ENCODE results near the gene ST6GALNAC3.

GRCh38 chr1:76105372-76105771, 30.8 kb downstream of the ST6GALNAC3 start:
- TF ChIP-seq CTCF (IDR thresholded peaks at IDR 0.05) = no peak
- no peak for TF ChIP-seq ZFX (IDR thresholded peaks at IDR 0.05; ENCODE audit: borderline replicate concordance)

All from 22Rv1 (cell line).